Dermis microvascular lymphatic vessel endothelial cell (primary cell): ENCODE data around the gene ANKRD9. TPM values are rescaled to one million over a fixed set of nuclear protein-coding genes. Genes with fewer than 3 reads are reported as not detected.
A peak's percentile ranks its signal among the peaks of the same experiment; 100 is the strongest.
"Not testable (repeated sequence)": the region's sequence is repeated elsewhere in the genome, so short reads cannot be mapped to it uniquely, and the experiment has no call there.

Experiments
- DNase-seq, 2 donors: peaks; one replicate each; pipeline versions ENCODE4 v3.0.0 to v3.0.0-alpha.2; 2010; ENCODE audit warnings: low read depth in 2 of 2
- total RNA-seq: library from RNA; depleted of rRNA; stranded (reverse); fragments of >200 nt; gene quantifications from 2 replicates; pipeline ENCODE4 v1.2.1, GENCODE V29; 2014

Gene ANKRD9, protein sequence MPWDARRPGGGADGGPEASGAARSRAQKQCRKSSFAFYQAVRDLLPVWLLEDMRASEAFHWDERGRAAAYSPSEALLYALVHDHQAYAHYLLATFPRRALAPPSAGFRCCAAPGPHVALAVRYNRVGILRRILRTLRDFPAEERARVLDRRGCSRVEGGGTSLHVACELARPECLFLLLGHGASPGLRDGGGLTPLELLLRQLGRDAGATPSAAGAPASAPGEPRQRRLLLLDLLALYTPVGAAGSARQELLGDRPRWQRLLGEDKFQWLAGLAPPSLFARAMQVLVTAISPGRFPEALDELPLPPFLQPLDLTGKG
- total RNA-seq: 3.7 and 8.3 TPM in 2 replicates

DNA sequence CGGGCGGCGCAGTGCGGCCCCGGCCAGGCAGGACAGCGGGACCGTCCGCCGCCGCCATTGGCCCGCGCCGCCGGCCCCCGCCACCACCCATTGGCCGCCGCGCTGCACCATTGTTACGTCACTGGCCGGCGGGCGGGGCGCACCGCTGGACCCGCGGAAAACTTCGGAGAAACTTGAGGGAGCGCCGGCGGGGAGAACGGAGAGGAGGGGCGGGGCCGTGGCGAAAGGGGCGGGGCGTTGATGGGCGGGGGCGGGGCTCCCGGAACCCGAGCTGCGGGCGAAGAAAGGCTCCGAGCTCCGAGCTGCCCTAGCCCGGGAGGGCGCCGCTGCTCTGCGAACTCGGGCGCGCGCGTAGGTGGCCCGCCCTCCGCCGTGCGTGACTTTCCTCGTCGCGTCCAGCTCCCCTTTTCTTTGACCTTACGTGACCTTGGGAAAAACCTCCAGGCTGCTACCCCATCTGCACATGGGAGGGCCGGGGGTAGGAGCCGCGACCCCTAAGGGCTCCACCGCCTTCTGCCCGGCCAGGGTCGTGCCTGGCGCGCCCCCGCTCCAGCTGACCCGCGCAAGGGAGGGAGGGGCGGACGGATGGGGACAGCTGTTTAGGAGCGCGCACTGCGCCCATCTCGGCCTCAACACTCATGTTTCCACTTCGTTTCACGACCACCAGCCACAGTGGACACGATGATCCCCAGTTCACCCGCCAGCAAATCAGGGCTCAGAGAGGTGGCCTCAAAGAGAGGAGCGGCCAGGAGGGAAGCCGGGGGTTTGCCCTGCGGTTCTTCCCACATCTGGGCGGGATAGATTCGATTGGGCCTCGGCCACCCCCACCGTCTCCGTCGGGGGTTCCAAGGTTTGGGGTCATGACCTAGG, at the start of gene ANKRD9:
Gene ANKRD9 (minus strand): TSS at position 31 of the 870 bp plus-strand sequence. CDS start 1,887 bp downstream, outside the sequence.
- DNase-seq: peak; percentile 77 to 95

DNA sequence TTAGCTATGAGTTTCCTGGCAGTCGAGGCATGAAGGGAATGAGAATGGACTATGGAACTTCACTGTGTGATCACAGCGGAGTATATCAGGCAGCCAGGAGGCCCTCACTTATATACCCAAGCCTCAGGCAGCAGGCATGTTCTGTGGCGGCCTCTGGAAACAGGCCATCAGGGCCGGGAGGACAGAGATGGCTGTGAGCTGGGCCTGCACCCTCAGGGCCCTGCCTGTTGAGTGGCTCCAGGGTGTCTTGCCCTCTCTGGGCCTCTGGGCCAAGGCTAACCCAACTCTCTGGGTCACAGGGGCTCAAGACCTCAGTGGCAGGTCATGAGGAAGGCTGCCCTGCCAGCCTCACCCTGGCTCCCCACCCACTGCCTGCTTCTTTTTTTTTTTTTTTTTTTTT, 49.0 kb upstream of the ANKRD9 start:
- no peak for DNase-seq

DNA sequence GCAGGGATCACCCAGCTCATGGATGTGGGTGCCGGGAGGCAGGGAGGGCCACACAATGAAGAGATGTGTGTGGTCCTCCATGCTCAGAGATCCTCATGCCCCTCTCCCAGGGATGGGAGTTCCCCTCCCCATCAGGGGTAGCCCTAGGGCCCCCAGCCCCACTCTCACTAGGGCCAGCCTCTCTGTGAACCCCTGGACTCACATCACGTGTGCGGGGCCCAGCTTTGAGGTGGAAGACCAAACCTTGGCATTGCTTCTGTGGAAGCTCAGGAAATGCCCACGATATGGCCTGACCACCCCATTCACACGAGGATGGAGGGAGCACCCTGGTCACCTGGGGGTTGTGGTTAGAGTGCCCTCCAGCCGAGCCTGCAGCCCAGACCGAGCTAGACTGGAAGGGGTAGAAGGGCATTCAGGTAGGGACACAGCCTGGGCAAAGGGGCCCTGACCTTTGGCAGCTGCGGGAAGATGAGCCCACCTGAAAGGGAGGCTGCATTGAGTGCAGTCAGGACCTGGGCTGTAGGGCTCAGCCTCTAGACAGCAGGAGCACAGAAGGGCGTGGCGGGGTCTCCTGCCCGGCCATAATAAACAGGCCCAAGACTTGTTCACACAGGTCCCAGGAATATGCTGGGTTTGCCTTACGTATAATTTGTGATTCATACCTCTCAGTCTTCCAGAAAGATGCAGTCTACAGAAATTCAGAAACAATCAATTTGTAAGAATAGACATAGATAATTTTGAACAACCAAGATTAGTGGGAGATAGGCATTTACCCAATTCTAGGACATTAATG, 48.1 kb upstream of the ANKRD9 start:
- no peak for DNase-seq

DNA sequence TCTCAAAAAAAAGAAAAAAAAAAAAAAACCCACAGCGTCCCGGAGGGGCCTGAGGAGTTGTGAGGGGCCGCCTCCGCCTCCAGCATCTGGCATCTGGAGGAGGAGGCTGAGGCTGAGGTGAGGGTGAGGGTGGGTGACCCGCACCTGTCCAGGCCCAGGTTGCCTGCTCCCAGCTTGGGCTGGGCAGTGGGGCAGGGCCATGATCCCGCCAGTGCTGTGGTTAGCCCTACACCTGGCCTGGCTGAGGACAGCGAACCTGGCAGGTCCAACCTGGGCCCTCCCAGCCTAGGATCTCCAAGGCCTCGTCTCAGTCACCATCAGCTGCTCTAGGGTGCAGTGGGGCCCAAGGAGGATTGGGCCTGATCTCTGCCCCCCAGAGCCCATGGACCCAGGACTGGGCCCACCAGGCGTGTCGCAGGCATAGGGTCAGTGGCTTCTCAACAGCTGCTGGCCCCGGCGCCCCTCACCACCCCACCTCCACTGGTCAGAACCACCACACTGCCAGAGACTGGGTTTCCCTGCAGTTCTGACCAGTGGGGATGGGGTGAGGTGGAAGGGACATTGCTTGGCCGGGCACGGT, 46.6 kb upstream of the ANKRD9 start:
- no peak for DNase-seq

DNA sequence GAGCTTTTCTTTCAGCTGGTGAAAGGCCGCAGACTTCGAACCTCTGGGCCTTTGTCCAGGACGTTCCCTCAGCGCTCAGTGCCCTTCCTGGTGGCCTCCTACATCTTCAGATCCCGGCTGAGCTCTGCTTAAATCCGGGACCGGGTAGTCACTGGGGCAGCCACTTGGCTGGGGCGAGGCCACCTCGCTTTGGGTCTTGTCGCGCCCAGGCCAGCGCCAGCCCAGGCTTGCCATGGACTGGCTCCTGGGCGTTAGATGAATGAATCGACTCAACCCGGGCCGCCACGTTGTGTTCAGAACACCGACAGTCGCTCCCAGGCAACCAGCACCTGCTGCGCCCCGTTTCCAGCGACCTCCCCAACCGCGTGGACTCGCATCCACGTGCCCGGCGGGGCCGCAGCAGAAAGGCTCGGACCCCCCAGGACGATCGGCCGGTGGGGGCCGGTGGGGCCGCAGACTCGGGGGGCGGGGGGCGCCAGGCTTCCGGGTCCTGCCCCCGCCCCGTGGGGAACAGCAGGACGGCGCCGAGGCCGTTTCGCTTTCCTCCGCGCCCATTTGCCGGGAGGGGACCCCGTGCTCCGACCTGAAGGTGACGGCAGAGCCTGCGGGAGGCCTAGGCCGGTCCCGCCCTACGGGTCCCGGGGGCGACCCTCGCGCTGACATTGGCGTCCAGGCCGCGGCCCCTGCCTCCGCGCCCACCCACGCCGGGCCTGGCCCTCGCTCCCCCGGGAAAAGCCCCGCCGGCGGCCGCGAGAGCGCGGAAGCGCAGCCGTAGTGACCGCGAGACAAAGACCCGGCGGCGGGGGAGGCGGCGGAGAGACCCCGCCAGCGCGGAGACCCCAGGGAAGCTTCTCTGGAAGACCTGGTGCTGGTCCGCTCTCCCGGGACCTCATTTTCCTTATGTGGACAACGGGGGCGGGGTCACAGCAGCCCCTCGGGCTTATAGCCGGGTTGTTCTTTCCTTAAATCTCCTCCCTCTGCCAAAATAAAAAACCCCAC, 45.5 kb upstream of the ANKRD9 start:
- DNase-seq: peak in 1 of 2 donors; percentile 39

DNA sequence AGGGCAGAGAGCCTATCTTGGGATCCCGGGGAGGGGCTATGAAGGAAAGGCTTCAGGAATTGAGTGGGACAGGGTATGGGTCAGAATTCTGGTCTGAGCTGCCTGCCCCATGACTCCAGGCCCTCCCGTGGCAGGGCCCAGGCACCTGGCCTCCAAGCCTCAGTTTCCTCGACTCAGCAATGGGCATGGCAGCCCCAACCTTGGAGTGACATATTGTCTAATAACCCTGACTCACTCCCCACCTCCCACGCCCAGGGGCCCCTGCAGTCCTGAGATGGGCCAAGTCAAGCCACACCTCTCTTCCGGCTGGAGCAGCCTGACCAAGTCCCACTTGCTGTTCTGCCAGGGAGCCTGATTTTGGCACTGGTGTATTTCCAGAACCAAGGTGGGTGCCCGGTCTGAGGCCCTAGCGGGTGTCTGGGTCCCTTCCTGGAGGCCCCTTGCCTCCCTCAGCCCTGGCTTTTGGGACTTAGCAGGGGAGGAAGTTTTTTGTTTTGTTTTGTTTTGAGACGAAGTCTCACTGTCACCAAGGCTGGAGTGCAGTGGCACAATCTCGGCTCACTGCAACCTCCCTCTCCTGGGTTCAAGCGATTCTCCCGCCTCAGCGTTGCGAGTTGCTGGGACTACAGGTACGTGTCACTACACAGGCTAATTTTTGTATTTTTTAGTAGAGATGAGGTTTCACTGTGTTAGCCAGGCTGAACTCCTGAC, 42.6 kb upstream of the ANKRD9 start:
- DNase-seq: no peak

DNA sequence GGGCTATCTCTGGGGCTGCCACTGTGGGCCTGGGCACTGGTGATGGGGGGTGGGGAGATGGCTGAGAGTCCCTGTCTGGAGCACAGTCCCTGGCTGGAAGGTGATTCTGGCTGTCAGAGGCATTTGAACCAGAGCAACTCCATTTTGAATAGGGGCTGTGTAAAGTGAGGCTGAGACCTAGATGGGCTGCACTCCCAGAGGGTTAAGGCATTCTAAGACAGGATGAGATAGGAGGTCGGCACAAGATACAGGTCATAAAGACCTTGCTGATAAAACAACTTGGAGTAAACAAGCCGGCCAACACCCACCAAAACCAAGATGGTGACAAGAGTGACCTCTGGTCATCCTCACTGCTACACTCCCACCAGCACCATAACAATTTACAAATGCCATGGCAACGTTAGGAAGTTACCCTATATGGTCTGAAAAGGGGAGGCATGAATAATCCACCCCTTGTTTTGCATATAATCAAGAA, 41.4 kb upstream of the ANKRD9 start:
- DNase-seq: not testable (repeated sequence)

DNA sequence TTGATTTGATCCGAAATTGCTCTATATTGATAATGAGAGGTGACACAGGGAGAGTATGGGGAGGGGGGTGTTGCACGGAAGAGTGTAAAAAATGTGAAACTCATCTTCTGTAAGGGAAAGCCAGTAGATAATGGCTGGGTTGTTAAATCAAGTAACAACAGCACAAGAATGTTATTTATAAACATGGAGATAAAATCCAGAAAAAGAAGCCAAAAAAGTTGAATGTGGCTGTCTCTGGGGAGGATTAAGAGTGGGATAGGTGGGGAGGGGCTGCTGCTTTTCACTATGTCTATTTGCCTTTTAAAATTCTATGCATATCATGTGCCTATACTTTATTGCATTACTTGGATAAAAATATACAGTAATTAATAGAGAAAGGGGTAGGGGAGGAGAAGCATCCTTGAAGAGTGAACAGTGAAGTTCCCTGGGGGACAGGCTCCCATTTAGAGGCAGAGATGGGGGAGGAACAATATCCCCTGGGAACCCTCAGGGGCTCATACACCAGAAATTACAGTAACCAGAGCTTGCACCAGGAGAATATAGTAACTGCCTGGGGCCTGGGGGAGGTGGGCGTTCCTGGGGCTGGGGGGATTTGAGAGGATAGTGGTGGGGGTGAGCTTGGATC, 39.2 kb upstream of the ANKRD9 start:
- no peak for DNase-seq

DNA sequence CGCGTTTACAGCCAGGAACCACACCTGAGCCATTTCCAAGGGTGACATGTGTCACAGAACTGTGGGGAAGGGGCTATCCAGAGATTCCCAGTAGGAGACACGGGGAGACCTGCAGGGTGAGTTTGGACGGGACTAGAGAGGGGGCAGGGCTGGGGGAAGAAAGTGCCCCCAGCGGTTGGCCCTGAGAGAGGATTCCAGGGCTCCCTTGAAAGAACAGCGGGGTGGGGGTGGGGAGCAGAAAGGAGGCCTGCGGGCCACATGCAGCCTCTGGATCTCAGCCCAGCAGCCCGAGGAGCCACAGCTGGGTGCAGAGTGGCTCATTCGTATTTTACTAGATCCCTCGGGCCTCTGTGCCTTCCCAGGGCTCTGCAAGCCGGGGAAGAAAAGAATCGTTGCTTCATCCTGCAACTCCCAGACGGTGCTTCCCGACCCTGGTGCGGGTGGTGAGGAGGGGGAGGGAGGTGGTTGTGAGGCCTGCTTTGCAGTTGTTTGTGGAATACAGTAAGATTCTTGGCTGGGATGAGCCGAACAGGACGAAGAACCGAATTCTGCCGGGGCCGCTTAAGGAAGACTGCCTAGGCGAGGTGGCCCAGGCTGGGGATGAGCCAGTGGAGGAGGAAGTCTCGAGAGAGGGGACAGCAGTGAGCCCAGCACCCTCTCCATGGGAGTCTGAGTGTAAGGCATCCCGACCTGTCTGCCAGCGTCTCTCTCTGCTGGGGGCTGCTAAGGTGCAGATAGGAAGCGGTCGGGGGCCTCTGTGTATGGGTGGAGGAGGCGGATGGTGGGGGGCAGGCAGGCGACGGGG, 36.1 kb upstream of the ANKRD9 start:
- DNase-seq: no peak

DNA sequence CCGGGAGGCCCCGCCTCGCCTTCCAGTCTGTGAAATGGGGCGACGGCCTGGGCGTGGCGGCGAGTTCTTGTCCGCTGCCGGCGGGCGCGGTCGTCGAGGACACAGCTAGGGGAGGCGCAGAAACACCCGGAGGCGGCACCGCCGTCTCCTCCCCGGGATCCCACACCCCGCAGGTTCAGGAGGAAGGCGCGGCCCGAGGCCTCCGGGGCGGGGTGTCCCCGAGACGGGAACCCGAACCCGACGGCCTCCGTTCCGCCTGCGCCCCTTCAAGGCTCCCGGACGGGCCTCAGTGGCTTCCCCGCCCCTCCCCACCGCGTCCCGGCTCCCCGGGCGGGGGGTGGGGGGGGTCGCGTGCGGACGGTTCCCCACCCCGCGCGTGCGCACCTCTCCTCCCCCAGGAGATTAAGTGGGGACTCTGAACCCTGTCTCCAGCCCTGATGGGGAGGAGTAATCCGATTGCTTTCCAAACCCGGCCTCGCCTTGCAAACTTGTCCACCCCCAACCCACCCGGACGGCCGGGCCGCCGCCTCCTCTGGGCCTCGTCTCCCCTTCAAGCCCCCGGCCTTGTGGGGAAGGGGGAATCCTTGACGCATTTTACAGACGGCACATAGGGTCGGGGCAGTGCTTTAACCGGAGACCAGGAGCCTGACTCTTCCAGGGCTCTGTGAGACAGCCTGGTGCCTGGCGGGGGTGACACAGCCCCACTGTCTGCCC, 35.3 kb upstream of the ANKRD9 start:
- no peak for DNase-seq

DNA sequence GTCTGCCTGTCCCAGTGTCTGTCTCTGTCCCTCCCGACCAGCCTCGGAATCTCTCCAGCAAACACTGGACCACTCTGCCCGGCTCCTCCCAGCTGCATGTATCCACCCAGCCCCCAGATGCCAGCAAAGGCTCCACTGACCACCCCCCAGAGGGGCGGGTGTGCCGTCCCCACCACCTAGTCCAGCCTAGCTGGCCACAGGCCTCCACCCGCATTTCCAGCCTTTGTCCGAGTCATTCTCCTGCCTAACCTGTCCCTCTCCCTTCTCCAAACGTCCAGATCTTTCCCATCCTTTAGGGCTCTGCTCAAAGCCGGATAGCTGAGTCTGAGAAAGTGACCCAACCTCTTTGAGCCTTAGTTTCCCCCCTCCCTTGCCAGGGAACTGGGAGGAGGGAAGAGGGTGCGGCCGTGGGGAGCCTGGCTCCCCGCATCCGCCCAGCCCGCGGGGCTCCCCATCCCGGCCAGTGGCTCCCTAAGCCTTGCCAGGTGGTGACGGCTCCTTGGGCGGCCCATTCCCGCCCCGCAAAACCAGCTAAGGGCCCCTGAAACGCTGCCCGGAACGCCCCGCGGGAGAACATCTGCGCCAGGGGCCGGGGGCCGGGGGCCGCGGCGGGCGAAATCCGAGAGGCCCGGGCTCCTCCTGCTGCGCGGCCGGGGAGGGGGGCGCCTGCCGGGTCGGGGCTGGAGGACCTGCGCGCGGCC, 34.6 kb upstream of the ANKRD9 start:
- no peak for DNase-seq

DNA sequence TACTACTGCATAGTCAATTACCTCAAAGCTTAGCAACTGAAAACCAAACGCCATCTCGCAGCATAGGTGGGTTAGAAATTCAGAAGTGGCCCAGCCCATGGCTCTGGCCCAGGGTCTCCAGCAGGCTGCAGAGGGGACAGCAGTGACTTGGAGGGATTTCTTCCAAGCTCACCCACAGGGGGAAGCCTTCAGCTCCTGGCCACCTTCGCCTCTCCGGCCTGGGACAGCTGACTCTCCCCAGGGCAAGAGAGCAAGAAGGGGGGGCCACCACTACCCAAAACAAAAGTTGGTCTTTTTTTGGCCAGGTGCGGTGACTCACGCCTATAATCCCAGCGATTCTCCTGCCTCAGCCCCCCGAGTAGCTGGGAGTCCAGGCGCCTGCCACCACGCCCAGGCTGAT, 32.2 kb upstream of the ANKRD9 start:
- DNase-seq: no peak

DNA sequence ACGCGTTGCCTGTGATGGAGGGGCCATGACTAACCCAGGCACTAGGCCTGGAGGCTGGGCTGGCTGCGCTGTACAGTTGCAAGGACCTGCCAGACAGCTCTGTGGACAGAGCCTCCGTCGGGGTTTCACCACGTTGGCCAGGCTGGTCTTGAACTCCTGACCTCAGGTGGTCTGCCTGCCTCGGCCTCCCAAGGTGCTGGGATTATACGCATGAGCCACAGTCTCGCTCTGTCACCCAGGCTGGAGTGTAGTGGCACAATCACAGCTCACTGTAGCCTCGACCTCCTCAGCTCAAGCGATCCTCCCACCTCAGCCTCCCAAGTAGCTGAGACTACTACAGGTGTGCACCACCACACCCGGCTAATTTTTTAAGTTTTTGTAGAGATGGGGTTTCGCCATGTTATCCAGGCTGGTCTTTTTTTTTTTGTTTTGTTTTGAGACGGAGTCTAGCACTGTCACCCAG, 31.5 kb upstream of the ANKRD9 start:
- not testable (repeated sequence) for DNase-seq

DNA sequence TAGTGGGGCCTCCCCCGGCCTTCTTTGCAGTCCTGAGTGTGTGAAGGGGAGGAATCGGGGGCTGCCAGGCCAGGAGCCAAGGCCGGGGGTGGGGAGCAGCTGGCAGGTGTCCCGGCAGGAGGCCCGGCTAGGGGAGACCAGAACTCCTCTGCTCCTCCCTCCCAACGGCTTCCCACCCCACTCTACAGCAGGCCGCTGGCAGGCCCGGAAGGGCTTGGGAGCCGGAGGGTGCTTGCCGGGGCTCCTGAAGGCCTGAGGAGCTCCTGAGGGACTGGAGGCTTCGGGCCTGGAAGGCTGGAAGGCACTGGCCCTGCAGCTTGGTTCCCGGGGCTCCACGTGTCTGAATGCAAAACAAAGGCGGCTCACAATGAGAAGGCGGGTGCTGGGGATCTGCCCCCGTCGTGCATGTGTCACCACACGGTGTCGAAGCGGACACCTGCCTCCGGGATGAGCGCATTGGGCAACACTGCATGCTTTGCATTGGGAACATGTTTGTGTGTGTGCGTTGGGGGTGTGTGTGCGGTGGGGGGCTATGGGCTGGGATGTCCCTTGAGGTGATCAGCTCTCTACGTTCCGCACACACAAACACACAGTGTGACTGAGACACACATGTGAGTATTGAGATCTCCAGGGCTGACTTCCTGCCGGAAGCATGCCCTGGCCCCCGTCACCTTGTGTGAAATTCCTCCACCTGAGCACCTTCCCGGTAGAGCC, 30.9 kb upstream of the ANKRD9 start:
- peak in 1 of 2 donors; percentile 30 for DNase-seq

DNA sequence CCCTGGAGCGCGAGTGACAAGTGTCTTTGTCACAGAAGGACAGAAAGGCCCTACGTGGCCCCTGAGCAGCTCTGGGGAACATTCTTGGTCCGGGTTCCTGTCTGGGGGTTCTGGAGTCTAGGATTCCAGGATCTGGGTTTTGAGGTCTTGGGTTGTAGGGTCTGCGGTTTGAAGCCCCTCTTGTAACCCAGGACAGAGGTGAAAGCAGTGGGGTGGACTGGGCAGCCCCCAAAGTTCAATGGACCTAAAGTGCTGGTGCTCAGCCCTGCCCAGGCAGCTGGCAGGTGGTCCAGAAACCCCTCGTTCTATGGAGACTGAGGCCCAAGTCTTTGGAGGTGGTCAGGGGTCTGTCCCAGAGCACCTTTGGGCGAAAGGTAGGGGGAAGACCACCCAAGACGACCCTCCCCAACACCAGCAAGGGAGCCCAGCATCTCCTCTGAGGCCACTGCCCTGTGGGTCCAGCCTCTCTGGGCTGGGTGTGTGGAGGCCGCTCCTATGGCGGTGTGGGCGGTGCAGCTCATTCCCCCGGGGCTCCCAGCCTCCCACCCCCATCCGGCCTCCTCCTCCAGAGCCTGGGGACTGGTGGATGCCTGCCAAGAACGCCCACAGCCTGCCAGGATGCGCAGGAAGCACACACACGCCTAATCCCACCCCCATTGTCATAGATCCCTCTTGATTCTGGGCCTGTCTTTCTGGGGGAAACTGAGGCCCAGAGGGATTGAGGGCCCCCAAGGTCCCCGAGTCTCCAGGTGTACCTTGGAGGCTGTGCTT, 30.2 kb upstream of the ANKRD9 start:
- peak; percentile 38 to 68 for DNase-seq
